Vagina (tissue), 2 donors: ENCODE results near the gene SCD5. TPM values are rescaled to one million over a fixed set of nuclear protein-coding genes. Genes with fewer than 3 reads are reported as not detected.

Experiments
- DNase-seq, 2 donors: peaks; one replicate each; pipeline ENCODE4 v3.0.0-alpha.2; 2017; ENCODE audit errors: extremely low spot score in 2 of 2
- H3K27ac ChIP-seq: fragments of 200-600 bp; sonication (generic); one replicate; pipeline ENCODE4 v1.5.1; 2019
- H3K27me3 ChIP-seq: fragments of 200-600 bp; sonication (generic); one replicate; pipeline ENCODE4 v1.5.1; 2019
- H3K36me3 ChIP-seq, 2 donors: fragments of 200-600 bp; sonication (generic); one replicate each; pipeline ENCODE4 v1.5.1; 2017 to 2019
- H3K4me1 ChIP-seq: fragments of 200-600 bp; sonication (generic); one replicate; pipeline ENCODE4 v1.5.1; 2019
- H3K4me3 ChIP-seq, 2 donors: fragments of 200-600 bp; sonication (generic); 1 replicate in 1 of 2; 2 replicates in 1 of 2; pipeline ENCODE4 v1.5.1; 2016 to 2019
- H3K9me3 ChIP-seq: fragments of 200-600 bp; sonication (generic); one replicate; pipeline ENCODE4 v1.5.1; 2019
- CTCF ChIP-seq, 3 experiments: fragments of 450-650 bp in 2 of 3; fragments of 200-600 bp in 1 of 3; sonication (generic) in 1 of 3; IDR thresholded peaks; one replicate each; pipeline ENCODE4 v1.5.1; 2017 to 2019; ENCODE audit warnings: antibody characterized with exemption in 3 of 3, mild to moderate bottlenecking in 2 of 3, moderate library complexity in 2 of 3
- POLR2A ChIP-seq, 2 donors: fragments of 450-650 bp; IDR thresholded peaks; one replicate each; pipeline ENCODE4 v1.6.1; 2017; ENCODE audit warnings: antibody characterized with exemption in 2 of 2, mild to moderate bottlenecking in 2 of 2, moderate library complexity in 2 of 2
- POLR2AphosphoS5 ChIP-seq, 2 donors: sonication (generic); formaldehyde crosslinking; IDR thresholded peaks; one replicate each; pipeline ENCODE4 v1.9.0; 2017; ENCODE audit warnings: antibody characterized with exemption in 2 of 2, mild to moderate bottlenecking in 2 of 2, low read depth in 1 of 2; ENCODE audit not compliant: insufficient read depth in 1 of 2
- intact Hi-C: fragments of 100-400 bp; cut with DNase I; formaldehyde crosslinking; loops from one replicate; pipeline ENCODE4 v1.15.1; 2023
- total RNA-seq: library from RNA; depleted of rRNA; stranded (reverse); fragments of >200 nt; gene quantifications from one replicate; pipeline ENCODE4 v1.2.3, GENCODE V29; 2016

SCD5 gene
- total RNA-seq, 1 donor from 2014 or later: 16.9 TPM

- peaks cover 20% of the 10 kb centered on the region for H3K4me1 ChIP-seq
- DNase-seq: peak in 1 of 2 donors; percentile 86
- intact Hi-C loops: no loop called here
- TF ChIP-seq POLR2AphosphoS5 (IDR thresholded peaks at IDR 0.05; ENCODE audit: insufficient read depth in 1 of 2, low read depth in 1 of 2): no peak
- no peak for TF ChIP-seq CTCF (IDR thresholded peaks at IDR 0.05)
- no peak for TF ChIP-seq POLR2A (IDR thresholded peaks at IDR 0.05)
- peak overlapping the region; percentile 39 for H3K27ac ChIP-seq
- no peaks in the 10 kb centered on the region for H3K27me3 ChIP-seq
- no peaks in the 10 kb centered on the region for H3K9me3 ChIP-seq
- peak overlapping the region; percentile 60 to 79 for H3K4me3 ChIP-seq
- H3K36me3 ChIP-seq: no peaks in the 10 kb centered on the region
These were observed 1.6 kb downstream of the SCD5 start for GRCh38 chr4:82797040-82797404.

- no peak for DNase-seq
- TF ChIP-seq POLR2A (IDR thresholded peaks at IDR 0.05): no peak
- no peak overlapping the region for H3K4me3 ChIP-seq
- H3K4me1 ChIP-seq: peaks cover 12% of the 10 kb centered on the region
- no peak overlapping the region for H3K27ac ChIP-seq
- no peaks in the 10 kb centered on the region for H3K36me3 ChIP-seq
- H3K9me3 ChIP-seq: no peaks in the 10 kb centered on the region
- intact Hi-C loops: no loop called here
- no peaks in the 10 kb centered on the region for H3K27me3 ChIP-seq
These were observed 5.5 kb downstream of the SCD5 start for GRCh38 chr4:82792912-82793649.

- Histone ChIP-seq H3K4me3 (no peak overlapping the region), H3K27me3 (no peaks in the 10 kb centered on the region), H3K36me3 (no peaks in the 10 kb centered on the region), H3K4me1 (peaks cover 7% of the 10 kb centered on the region), H3K9me3 (no peaks in the 10 kb centered on the region), H3K27ac (no peak overlapping the region)
- TF ChIP-seq POLR2AphosphoS5 (IDR thresholded peaks at IDR 0.05; ENCODE audit: insufficient read depth in 1 of 2, low read depth in 1 of 2): no peak
- TF ChIP-seq POLR2A (IDR thresholded peaks at IDR 0.05): no peak
- TF ChIP-seq CTCF (IDR thresholded peaks at IDR 0.05): no peak
- intact Hi-C loops: no loop called here
- DNase-seq: peak in 1 of 2 donors; percentile 13
These were observed 7.4 kb downstream of the SCD5 start for GRCh38 chr4:82791179-82791578.

- intact Hi-C loops: no loop called here
- H3K36me3 ChIP-seq: no peaks in the 10 kb centered on the region
- H3K4me3 ChIP-seq: no peak overlapping the region
- H3K27me3 ChIP-seq: no peaks in the 10 kb centered on the region
- TF ChIP-seq CTCF (IDR thresholded peaks at IDR 0.05): no peak
- no peak for TF ChIP-seq POLR2AphosphoS5 (IDR thresholded peaks at IDR 0.05; ENCODE audit: insufficient read depth in 1 of 2, low read depth in 1 of 2)
- no peak for TF ChIP-seq POLR2A (IDR thresholded peaks at IDR 0.05)
- DNase-seq: peak in 1 of 2 donors; percentile 71
- H3K27ac ChIP-seq: no peak overlapping the region
- peaks cover 17% of the 10 kb centered on the region for H3K4me1 ChIP-seq
- no peaks in the 10 kb centered on the region for H3K9me3 ChIP-seq
These were observed 8.4 kb downstream of the SCD5 start for GRCh38 chr4:82790060-82790660.

GRCh38 chr4:82789025-82789776 lies 9.4 kb downstream of the SCD5 start:
- no peak overlapping the region for H3K4me3 ChIP-seq
- no peaks in the 10 kb centered on the region for H3K27me3 ChIP-seq
- no peak overlapping the region for H3K27ac ChIP-seq
- peak in 1 of 2 donors; percentile 56 for DNase-seq
- peaks cover 27% of the 10 kb centered on the region for H3K4me1 ChIP-seq
- intact Hi-C loops: no loop called here
- H3K36me3 ChIP-seq: no peaks in the 10 kb centered on the region
- H3K9me3 ChIP-seq: no peaks in the 10 kb centered on the region
- TF ChIP-seq POLR2AphosphoS5 (IDR thresholded peaks at IDR 0.05; ENCODE audit: insufficient read depth in 1 of 2, low read depth in 1 of 2) (no peak), CTCF (IDR thresholded peaks at IDR 0.05) (no peak), POLR2A (IDR thresholded peaks at IDR 0.05) (no peak)
